GM18502 (cell line): Measurements from ENCODE around the gene HMCN1.

Experiments used
- ATAC-seq: cut with Tn5 transposase; IDR thresholded peaks from one replicate; pipeline ENCODE4 v1.9.1; 2021; ENCODE audit warnings: mild to moderate bottlenecking; ENCODE audit not compliant: unreplicated experiment, poor library complexity

The HMCN1 gene

DNA sequence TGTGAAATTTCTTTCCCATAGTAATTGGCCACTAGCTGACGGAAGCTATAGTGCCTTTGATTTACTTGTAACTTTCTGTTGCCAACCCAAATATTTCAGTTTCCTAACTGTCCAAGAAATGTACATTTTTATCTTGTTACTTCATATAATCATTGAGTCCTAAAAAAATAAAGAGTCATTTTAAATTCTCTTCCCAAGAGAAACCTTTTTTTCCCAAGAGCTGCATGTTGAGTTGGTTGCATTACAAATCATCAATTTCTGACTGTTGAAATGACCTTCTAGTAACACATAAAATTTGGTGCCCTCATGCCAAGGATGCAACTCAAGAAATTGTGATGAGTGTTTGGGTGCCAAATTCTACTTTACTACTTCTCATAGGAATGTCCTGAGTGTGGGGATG is 61.0 kb downstream of the HMCN1 start:
- no peak for ATAC-seq

DNA sequence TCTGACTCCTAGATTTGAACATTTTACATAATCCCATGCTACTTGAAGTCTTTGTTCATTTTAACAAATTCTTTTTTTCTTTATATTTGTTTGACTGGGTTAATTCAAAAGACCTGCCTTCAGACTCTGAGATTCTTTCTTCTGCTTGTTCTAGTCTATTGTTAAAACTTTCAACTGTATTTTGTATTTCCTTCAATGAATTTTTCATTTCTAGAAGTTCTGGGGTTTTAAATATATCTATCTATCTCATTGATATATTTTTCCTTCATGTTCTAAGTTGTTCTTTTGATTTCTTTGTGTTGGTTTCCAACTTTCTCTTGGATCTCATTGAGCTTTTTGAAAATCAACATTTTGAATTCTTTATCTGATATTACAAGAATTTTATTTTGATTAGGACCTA is 64.3 kb downstream of the HMCN1 start:
- ATAC-seq, result no peak

DNA sequence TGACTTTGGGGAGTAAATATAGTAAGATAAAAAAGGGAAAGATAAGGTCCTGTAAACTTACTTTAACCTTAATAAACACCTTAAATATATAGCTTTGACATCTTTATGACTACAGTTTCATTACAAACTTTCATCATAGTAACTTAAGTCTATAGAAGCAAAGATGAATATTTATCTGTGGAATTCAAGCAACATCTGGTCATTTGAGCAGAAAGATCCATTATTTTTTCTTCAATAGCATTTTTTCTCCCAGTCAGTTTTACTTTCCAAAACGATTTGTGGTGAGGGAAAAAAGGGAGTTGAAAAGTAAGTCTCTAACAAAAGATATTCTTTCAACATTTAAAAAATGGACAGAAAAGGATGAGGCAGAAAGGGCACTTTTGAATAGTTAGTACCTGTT is 69.0 kb downstream of the HMCN1 start:
- no peak for ATAC-seq

DNA sequence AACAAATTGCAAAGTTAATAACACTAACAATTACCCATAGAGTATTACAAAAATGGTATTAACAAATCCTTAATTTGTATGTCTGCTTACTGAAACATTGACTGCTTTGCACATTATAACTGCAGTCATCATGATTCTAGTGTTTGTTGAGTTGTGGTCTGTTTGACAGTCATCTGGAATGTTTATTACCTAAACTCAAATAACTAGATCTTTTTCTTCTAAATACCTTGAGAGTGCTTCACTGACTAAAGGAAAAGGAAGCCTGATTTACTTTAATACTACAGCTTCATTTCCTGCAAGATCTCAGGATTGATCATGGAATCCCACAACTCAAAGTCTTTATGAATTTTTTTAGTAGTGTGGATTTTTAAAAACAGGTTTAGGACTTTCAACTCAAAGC is 70.0 kb downstream of the HMCN1 start:
- ATAC-seq, result no peak

DNA sequence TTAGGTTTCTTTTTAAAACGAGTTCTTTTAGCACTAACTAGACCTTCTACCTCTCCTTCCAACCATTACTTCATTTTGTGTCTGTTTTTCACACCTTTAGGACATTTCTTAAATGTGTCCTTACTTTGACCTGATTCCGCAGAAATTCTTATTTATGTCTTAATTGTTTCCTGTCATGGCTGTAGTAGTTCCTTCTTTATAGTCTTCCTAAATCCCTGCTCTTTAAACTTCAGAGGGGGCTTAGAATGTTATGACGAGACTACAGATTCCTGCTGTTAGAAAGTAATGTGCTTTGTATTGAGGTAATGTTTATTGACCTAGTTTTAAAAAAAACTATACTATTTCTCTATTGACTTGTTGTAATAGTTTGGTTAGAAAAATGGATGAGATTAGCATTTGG is 70.4 kb downstream of the HMCN1 start:
- no peak for ATAC-seq

DNA sequence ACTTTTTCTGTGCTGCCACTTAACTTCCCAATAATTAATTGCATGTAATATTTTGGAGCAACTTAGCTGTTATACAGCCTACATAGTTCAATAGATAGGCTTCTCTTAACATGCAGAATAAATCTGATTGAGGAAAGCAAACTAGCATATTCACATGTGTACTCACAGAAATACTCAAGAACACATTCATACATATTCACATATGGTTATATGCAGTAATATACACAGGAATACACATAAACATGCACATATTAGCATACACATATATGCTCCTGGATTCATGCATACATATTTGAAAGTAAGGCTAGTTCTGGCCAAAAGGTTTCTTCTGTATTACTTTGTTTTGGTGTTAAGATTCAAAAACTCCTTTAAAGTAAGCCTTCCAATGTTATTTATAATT is 73.1 kb downstream of the HMCN1 start:
- ATAC-seq, result no peak

DNA sequence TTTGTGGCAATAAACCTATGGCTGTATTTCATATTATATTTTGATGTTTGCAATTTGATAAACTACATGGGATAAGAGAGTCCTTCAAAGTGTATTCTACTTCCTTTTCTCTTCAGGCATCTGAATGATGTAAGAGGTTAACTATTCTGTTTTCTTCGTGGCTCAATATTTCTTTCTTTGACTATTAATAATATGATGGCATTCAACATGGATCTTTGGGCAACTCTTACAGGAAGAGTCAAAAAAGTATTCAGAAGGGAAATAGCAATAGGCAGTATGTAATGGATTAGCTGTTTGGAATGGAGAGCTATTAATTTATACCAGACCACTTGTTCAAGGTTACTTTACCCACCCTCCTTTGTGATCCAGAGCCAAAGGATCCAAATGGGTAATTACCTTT is 74.4 kb downstream of the HMCN1 start:
- no peak for ATAC-seq

DNA sequence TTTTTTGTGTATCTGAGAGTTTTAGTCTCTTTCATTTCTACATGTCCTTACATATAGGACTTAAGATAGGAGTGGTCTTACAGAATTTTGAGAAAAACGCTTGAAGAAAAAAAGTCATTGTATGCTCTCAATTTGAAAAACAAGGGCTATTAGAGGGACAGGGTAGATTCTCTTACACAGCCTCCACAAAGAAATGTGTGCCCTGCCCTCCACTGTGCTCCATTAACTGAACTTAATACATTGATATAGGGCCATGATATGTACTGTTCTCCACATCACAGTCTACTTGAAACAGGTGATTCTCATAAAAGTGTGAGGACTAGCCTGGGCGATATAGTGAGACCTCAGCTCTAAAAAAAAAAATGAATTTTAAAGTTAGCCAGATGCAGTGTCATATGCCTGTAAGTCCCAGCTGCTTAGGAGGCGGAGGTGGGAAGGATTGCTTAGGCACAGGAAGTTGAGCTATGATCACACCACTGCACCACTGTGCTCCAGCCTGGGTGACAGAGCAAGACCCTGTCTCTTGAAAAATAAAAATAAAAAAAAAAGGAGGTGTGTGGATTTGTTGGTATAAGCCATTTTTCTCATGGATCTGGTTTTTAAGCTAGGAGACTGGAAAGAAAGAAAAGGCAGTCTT is 77.0 kb downstream of the HMCN1 start:
- ATAC-seq, result no peak

DNA sequence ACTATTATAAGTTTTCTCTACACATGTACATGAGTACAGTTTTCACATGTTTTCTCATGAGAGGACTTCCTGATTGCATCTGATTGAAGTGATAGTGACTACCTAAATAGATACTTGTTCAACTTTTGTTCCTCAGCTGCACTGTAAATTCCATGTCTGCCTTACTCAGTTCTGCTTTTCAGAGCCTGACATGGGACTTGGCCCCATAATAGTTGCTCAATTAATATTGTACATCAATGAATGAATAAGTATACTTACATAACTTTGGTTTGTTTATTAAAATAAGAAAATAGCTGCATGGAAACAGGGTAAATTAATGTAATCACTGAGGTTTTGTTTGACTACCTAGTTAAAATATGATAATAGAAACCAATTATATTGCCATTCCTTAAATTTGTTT is 78.7 kb downstream of the HMCN1 start:
- no peak for ATAC-seq

DNA sequence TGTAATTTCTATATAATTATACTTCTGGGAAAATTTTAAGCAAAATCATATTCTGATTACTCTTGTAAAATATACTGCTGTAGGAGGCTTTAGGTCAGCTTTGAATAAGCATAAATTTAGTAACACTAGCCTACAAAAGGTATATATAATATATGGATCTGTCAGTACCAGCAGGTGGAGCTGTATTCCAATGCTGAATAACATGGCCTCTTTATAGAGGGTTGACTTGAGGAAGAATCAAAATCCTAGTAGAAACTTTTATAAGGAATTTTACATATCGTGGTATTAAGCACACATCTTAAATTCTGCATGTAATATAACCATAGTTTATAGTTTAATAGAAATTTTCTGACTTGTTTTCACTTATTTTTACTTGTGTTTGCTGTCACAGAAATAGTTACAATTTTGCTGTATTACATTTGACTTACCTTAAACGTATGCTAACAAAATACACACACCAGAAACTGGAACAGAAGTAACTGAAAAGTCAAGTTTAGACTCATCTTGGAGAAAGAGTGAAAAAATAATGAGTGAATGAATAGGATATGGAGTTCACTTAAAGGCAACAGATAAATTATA is 79.3 kb downstream of the HMCN1 start:
- ATAC-seq, result peak; percentile 71

DNA sequence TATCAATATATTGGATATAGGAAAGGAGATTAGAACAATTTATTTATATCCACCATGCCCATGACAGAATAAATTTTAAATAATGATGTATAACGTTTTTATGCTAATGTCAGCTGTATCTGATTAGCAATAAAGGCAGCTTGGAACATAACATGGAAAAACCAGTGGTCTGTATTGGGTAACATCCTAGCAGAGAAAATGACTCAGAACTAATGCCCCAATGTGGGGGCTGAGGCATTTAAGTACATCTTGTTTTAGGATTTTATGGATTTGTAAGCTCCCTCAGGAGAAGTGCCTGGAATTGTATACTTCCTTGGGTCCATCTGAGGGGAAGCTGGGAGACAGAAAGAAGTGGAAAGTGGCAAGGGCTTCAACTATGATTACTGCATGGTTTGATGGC is 82.3 kb downstream of the HMCN1 start:
- no peak for ATAC-seq

DNA sequence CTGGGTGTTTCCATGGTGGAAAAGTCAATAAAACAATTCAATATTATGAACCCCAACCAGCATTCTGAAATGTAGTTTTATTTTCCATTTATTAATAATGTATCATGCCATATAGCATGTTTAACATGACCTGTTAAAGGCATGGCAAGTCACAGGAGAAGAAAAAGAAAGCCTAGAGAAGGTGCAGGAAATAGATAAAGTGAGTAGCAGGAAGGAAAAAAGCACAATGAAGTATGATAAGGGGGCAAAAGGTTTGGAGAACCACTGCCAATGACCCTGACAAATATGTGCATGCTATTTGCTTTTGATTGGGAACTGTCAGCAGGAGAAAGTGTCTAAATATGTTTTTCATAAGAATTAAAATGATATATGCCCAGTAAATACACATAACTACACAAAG is 85.6 kb downstream of the HMCN1 start:
- no peak for ATAC-seq

DNA sequence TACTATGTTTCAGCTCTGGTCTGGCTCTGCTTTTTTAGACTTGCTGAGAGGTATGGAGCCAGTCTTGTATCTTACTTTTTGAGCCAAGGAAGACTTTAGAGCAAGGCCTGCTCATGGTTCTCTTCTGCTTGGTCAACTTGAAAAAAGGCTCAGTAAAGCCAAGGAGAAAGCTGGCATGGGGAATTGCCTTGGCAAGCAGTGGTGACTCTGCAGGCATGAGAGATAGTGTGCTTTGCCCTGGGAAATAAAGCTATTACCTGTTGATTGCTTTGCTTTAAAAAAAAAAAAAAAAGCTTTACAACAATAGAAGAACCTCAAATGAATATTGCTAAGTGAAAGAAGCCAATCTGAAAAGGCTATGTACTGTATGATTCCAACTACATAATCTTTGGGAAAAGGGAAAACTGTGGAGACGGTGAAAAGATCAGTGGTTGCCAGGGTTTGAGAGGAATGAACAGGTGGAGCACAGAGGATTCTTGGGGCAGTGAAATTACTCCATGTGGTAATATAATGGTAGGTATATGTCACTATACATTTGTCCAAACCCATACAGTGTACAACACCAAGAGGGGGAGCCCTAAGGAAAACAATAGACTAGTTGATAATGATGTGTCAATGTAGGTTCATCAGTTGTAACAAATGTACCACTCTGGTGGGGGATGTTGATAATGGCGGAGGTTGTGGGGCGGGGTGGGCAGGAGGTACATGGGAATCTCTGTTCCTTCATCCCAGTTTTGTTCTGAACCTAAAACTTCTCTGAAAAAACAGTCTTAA is 87.6 kb downstream of the HMCN1 start:
- no peak for ATAC-seq

DNA sequence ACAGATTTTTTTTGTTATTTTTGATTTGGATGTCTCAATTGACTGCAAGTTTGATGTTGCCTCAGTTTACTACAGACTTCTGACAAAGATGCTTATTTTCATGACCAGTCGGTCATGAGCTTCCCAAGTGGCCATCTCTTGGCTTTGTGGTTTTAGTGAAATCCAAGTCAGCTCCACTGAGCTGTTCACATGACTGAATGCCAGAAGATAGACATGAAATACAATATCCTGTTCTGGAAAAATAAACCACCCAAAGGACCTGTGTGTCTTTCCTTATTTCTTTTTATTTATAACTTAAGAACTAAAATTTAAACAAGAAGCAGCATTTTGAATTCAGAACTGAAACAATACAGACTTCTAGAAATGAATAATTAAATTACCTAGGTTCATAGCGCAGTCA is 89.3 kb downstream of the HMCN1 start:
- no peak for ATAC-seq

DNA sequence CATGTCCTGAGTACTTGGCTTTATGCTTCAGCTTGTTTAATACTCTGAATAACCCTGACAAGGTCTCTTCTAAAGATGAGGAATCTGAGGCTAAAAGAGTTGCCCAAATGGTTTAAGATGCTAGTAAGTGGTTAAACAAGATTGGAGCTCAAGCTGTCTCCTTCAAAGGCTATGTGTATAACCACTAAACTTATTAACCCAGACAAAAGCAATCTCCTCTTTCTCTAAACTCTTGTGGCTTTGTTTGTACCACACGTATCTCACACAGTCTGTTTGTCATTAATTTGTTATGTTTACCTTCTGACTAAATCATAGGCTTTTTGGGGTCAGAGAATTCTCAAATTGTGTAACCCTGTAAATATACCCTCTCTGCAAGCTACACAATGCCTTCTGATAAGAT is 89.9 kb downstream of the HMCN1 start:
- ATAC-seq, result no peak

DNA sequence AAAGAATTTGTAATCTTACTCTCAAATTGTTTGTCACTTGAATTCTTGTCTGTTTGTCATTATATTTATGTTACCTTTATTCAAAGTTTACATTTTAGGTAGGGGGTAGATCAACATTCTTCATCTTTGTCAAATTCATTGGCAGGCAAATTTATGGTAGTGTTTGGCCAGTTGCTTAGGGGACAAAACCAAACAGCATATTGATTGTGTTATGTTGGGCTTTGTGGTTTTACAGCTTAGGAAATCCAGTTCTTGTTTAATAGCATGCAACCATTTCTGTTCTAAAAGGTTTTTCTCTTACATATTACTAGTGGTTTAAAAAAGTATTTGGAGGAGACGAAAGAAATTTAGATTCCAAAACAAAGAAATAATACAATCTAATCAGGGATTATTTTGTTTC is 91.4 kb downstream of the HMCN1 start:
- ATAC-seq, result no peak

DNA sequence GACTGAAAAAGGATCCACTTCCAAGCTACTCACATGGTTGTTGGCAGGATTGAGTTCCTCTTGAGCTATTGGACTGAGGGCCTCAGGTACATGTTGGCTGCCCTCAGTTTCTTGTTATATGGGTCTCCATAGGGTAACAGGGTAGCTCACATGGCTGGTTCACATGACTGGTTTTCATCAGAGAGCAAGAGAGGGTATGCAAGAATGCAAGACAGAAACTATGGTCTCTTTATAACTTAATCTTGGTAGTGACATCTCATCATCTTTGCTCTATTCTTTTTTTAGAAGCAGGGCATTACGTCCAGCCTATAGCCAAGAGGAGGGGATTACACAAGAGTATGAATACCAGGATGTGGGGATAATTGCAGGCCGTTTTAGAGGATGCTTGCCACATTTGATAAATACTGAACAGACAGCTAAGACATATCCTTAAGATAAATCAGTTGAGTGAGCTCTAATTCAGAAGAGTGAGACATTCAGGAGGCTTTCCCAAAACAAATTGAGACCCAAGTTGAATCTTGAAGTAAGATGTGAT is 100.2 kb downstream of the HMCN1 start:
- no peak for ATAC-seq

DNA sequence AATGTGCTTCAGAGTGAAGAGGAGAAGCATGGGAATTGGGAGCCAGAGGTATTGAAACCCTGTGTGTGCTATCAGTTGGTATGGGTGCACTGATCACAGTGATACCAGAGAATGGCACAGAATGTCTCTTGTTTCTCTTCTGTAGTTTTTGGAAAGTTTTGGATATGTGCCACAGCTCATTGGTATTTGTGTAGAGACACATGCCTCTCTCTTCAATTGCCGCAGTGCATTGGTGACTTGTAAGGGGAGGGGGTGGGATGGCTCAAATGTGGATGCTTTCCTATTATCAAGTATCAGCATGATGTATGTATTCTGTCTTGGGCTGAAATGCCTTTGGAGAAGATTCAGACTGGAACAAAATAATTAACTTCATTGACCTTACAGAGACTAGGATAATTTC is 101.0 kb downstream of the HMCN1 start:
- no peak for ATAC-seq

DNA sequence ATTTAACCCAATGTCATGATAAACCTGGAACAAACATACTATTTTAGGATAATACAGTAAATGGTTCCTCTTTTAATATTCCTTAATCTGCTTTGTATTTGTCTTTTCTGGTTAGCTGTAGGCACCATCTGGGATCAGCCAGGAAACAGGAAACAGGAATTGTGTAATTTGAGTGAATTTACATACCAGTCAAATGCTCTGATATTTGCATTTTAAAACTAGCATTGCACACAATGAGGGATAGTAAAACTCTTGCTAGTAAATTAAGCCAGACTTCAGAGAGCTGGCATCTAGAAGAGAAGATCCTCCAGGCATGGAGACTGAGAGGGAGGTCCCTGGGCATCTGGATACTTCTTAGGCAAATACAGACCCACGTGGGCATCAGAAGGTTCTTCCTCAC is 103.5 kb downstream of the HMCN1 start:
- ATAC-seq, result no peak

DNA sequence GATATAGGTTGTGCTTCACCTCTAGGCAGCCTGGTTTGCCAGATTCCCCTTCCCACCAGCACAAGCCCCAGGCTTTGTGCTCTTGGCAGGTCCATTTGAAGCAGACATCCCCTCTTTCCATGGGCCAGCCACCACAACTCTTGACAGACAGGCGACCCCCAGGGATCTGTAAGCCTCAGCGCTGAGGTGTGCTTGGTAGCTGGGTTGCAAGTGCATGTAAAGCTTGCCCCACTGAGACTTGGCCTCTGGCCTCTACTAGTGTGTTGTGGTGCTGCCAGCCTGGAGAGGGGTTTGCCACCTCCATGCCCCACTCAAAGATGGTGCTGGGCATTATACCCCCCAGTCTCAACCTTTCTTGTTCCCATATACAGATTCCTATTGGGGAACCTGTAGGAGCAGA is 103.9 kb downstream of the HMCN1 start:
- no peak for ATAC-seq

DNA sequence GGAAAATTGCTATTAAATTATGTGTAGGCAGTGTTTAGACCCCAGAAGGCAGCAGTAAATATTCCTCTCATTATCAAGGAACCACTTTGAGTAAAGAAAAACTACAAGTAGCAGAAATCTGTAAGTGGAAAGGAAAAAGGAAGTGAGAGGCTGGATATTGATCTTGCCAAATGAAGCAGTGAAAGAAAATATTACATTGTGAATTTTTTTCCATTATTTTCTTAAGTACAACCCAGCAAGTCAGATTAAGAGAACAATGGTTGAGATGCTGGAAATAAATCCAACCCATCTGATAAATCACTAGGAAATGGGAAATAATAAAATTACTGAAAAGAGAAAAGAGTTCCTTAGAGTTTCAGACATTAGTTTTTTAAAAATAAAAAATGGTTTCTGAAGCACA is 106.7 kb downstream of the HMCN1 start:
- no peak for ATAC-seq
